A673 (cell line): ENCODE data around the gene GSG1L.

Source experiments
- CTCF ChIP-seq: fragments of 300-800, 200-600 bp; sonication (generic); conservative IDR thresholded peaks from 2 replicates; pipeline ENCODE4 v1.5.1; 2017; ENCODE audit warnings: low read depth, mild to moderate bottlenecking, antibody characterized with exemption, low read length, moderate library complexity, mixed read lengths
- EZH2 ChIP-seq: fragments of 200-600 bp; sonication (generic); IDR thresholded peaks from 2 replicates; pipeline ENCODE4 v1.6.1; 2017; ENCODE audit warnings: borderline replicate concordance, low read depth, mild to moderate bottlenecking, mixed read lengths, antibody characterized with exemption, low read length; ENCODE audit not compliant: poor library complexity, severe bottlenecking

GRCh38 chr16:28027055-28027454 lies 36.5 kb downstream of the GSG1L start:
- TF ChIP-seq CTCF (no peak), EZH2 (no peak)
